ENCODE results near the gene IL36G.
"Not testable (repeated sequence)": the region's sequence is repeated elsewhere in the genome, so short reads cannot be mapped to it uniquely, and the experiment has no call there.

The IL36G gene

DNA sequence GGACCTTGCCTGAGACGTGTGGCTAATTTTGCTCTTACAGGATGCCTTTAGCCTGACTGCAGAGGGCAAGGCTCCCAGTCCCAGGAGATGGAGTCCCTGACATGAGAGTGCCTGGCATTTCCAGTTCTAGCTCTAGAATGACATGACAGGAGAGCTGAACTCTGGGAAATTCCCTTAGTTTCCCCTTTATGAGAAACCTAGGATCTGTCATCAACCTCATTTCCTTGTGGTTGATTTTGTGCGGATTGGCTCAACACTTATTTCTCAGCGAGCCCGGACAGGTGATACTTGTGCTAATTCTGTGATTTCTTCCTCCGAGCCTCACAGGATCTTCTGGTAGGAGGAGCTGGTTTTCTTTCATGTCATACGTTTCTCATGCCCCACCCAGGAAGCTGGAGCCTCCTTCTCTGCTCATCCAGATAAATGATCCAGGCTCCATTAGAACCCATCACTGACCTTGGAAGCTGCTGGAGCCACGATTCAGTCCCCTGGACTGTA is at the start of gene IL36G:
IL36G (plus strand) TSS at position 448 of the 498 bp plus-strand sequence. CDS start 633 bp downstream, outside the sequence.
- no peak for DNase-seq

DNA sequence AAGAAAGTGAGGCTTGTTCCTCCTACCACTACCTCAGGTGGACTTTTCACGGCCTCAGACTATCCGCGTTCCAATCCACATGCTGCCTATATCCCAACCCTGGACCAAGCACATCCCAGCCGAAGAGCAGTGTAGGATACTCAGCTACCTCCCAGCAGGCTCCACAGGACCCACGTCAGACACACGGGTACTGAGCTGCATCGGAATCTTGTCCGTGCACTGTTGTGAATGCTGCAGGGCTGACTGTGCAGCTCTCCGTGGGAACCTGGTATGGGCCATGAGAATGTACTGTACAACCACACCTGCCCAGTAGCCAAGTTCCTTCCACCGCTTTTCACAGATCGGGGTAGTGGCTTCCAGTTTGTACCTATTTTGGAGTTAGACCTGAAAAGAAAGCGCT is 44.5 kb upstream of the IL36G start:
- no peak for DNase-seq

DNA sequence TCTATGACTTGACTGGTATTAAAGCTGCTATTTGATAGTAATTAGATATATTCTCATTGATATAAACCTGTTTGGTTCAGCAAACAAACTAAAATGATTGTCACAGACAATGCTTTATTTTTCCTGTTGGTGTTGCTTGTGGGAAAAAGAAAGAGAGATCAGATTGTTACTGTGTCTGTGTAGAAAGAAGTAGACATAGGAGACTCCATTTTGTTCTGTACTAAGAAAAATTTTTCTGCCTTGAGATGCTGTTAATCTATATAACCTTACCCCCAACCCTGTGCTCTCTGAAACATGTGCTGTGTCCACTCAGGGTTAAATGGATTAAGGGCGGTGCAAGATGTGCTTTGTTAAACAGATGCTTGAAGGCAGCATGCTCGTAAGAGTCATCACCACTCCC is 43.7 kb upstream of the IL36G start:
- not testable (repeated sequence) for DNase-seq

- no peak for DNase-seq
These were observed 40.9 kb upstream of the IL36G start for GRCh38 chr2:112936927-112937232.

GRCh38 chr2:112938904-112939303 is 38.9 kb upstream of the IL36G start:
- no peak for DNase-seq

GRCh38 chr2:112939425-112939824 is 38.4 kb upstream of the IL36G start:
- DNase-seq, result no peak

GRCh38 chr2:112940859-112941625 is 36.8 kb upstream of the IL36G start:
- DNase-seq, result no peak

GRCh38 chr2:112941753-112942653 is 35.8 kb upstream of the IL36G start:
- DNase-seq, result peak; percentile 3

- no peak for DNase-seq
These were observed 35.2 kb upstream of the IL36G start for GRCh38 chr2:112942654-112943002.

DNA sequence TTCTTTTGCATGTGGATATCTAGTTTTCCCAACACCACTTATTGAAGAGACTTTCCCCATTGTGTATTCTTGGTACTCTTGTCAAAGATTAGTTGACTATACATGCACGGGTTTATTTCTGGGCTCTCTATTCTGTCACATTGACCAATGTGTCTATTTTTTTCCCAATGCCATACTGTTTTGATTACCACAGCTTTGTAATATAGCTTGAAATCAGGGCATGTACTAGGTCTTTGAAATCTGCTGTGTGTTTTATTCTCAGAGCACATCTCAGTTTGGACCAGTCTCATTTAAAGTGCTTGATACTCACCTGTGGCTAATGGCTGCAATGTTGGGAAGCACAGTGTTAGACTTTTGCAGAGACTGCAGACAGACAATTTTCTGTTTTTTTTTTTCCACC is 32.8 kb upstream of the IL36G start:
- no peak for DNase-seq

DNA sequence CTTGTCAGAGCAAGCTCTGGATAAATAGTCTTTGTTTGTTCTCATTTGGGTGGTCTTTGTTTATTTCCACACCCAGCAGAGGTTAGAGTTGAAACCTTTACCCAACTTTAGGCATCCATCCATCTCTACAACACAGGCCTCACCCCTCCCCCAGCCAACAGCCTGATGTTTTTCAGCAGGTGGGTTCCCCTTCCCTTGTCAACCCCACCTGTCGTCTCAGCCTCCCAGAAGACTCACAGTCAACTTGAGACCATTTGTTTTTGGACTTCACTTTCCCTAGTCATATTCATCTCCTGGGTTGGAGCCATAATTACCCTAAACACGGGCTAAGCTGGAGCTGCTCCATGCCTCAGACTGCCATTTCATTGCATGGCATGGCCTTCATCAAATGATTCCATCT is 31.7 kb upstream of the IL36G start:
- DNase-seq, result no peak

DNA sequence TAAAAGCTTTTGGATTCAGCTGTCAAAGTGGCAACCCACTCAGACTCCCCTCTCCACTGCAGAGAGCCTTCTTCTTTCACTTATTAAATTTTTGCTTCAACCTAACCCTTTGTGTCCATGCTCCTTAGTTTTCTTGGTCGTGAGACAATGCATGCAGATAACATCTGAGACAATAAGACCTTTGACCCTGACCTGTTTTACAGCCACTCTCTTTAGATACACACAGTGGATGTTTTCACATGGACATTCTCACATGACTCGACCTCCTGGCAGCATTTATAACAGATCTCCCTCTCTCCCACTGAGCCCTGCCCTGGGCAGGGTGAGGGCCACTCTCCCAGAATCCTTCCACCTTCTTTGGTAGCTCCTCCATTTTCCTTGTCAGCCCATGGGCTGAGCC is 30.4 kb upstream of the IL36G start:
- DNase-seq, result no peak

GRCh38 chr2:112949456-112949855 is 28.4 kb upstream of the IL36G start:
- DNase-seq, result no peak

DNA sequence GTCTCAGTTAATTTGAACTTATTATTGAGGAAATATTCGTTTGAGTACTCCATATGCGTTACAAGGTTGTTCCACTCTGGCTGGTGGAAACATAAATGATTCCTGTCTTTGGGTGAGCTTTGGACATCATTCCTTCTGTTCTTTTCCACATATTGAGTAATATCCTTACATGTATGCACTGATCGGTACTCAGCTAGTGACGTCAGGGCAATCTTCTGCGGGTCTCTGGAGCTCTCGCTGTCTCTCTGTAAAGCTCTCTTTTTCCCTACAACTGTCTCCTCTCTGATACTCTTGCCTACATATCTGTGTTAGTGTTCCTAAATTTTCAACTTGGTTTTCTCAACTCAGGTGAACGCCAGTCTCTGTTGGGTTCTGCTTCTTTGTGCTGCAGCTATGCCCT is 23.4 kb upstream of the IL36G start:
- DNase-seq, result no peak

GRCh38 chr2:112957511-112957910 is 20.3 kb upstream of the IL36G start:
- DNase-seq, result no peak

DNA sequence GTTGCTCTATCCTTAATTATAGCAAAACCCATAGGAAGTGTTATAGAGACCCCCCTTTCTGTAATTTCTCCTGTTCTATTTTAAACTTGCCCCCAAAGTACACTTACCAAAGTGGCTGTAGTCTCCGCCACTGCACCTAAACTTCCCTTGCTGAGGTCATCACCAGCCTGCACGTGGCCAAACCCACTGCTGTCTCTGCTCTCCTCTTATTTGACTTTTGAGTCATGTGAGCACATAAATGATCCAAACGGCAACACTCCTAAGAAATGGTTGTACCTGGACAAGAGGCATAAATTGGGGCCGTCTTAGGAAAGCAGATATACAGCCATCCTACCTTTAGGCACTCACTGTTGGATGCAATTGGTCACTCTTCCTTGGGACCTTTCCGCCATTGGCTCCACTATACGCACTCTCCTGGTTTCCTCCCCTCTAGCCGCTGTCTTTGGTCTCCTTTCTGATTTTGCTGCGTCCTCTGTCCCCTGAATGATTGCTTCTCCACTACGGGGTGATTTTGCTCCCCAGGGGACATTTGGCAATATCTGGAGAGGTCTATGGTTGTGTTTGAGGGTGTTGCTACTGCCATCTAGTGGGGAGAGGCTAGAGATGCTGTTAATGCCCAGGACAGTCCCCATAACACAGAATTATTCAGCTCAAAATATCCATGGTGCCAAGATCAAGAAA is 19.2 kb upstream of the IL36G start:
- DNase-seq, result peak; percentile 45

DNA sequence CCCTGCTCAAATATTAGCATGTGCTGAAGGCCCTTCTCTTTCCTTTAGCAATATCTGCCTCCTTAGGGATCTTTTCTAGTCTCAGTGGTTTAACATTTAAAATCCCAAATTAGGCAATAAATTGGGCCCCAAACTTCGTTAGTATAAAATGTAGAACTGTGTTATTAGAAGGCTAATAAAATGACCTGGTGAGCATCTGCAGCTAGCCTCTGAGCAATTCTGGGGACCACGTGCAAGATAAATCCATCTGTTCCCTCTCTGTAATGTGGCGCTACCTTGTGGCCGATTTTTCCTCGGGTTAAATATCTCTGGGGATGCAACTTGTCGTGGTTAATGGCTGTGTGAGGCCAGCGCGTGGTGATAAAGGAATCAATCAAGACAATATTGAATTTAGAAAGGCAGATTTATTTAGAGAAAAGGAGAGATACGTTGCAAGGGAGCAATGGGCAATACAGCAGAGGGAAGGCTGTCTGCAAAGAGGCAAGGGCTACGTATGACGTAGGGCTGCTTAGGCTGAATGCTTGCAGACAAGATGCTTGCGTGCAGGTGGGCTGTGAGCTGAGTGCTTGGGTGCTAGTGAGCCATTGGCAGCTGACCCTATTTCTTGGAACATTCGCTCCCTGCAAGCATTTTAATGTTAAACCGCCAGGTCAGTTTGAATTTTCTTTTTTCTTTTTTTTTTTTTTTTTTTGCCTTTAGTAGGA is 18.5 kb upstream of the IL36G start:
- peak; percentile 45 for DNase-seq

DNA sequence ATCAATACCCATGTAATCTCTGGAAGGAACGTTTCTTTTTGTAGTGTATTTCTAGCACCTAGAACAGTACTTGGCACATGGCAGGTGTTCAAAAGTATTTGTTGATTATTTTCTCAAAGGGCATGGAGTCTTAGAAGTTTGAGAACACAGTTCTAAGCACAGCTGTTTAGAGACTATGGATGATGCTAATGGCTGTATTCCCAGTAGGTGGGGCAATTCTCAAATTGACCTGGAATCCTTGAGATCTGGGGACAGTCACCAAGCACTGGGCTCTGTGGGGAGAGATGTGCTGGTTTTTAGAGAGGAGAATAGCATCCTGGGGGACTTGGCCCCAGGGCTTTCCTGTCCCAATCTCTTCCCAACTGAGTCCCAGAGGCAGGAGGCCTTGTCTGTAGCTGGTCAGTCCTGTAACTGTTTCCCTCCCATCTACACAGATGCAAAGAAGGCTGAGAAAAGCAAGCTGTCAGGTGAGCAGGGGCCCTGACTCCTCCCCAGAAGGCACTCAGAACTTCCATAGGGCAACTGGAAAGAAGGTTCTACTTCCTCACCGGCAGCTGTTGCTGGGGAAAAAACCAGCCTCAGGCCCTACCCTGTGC is 17.5 kb upstream of the IL36G start:
- no peak for DNase-seq

DNA sequence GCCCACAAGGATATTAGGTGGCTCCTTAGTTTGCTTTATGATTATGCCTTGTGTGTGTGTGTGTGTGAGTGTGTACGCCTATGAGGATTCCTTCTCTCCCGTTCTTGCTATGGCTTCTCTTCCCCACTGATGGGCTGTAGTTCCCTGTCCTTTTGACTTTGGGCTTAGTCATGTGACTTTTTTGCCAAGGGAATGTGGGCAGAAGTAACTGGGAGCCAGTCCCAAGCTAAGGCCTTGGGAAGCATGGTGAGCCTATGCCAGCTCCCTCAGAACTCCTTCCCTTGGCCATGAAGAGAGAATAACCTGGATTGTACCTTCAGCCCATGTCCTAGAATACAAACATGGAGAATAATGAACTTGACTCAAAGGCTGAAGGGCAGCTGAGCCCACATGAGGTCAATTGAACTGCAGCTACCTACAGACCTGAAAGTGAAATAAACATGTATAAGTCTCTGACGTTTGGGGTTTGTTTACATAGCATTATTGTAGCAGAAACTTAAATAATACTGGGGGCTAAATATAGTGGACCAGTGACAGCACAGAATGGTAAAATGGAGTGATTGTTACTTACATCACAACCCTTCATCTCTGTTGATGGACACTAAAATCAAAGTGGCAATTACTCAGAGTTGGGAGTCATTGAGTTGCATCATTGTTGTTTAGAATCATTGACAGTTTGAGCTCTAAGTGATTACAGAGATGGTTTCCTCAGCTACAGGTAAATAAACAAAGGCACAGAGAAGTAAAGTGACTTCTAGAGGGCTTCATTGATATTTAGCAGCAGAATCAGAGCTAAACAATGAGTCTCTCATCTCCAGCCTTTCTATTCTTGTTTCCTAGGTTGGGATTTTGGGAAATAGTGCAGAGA is 15.3 kb upstream of the IL36G start:
- DNase-seq, result no peak

GRCh38 chr2:112967023-112967422 is 10.8 kb upstream of the IL36G start:
- DNase-seq, result no peak

DNA sequence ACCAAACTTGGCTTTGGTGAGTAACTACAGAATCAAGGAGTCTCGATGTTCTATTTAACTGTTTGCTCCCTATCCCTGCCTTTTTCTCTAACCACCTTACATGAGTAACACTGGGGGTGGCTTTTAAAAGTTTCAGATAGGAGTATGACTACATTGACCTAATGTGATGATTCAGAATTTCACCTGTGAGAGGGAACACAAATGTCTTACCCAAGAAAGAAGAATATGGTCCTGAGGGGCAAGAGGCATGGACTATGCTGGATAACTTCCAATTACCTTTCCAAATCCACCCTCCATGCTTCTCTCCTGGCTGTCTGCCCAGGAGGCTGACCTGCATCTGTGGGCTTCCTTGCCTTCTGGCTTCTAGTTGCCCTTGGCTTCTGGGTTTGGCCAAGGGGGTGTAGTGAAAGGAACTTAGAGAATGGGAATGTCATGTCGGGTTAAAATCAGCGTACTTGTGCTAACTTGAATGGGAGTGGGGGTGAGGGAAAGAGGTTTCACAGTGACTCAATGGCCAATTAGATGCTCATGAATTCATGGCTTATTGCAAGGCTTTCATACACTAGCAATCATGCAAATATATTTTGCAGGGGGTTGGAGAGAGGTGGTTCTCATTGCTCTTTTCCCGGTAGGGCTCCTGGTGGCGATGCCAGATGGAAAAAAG is 5.3 kb upstream of the IL36G start:
- no peak for DNase-seq

All from DMS 273 treated with DMSO at 0.1 percent for 48 hours (cell line).